Hepatocyte (in vitro differentiated cells): ENCODE data around the gene METRNL. TPM values are rescaled to one million over a fixed set of nuclear protein-coding genes. Genes with fewer than 3 reads are reported as not detected.

Experiments
- DNase-seq: peaks from one replicate; pipeline ENCODE4 v3.0.0-alpha.2; 2016; ENCODE audit warnings: low spot score
- H2AFZ ChIP-seq: fragments of 200-600 bp; sonication (generic); 2 replicates; pipeline ENCODE4 v1.6.0; 2016; ENCODE audit warnings: antibody characterized with exemption, mild to moderate bottlenecking
- H3K27ac ChIP-seq: fragments of 200-600 bp; sonication (generic); 2 replicates; pipeline ENCODE4 v1.5.1; 2016; ENCODE audit warnings: mild to moderate bottlenecking
- H3K27me3 ChIP-seq: fragments of 200-600 bp; sonication (generic); 2 replicates; pipeline ENCODE4 v1.6.1; 2016
- H3K36me3 ChIP-seq: fragments of 200-600 bp; sonication (generic); replicated peaks from 2 replicates; pipeline ENCODE4 v1.5.1; 2016; ENCODE audit warnings: low read depth; ENCODE audit not compliant: insufficient read depth
- H3K4me1 ChIP-seq: fragments of 200-600 bp; sonication (generic); 2 replicates; pipeline ENCODE4 v1.5.1; 2016; ENCODE audit warnings: mild to moderate bottlenecking, moderate library complexity; ENCODE audit not compliant: insufficient read depth
- H3K4me2 ChIP-seq: fragments of 200-600 bp; sonication (generic); 2 replicates; pipeline ENCODE4 v1.6.0; 2016
- H3K4me3 ChIP-seq: fragments of 200-600 bp; sonication (generic); 2 replicates; pipeline ENCODE4 v1.5.1; 2016; ENCODE audit warnings: mild to moderate bottlenecking
- H3K79me2 ChIP-seq: fragments of 200-600 bp; sonication (generic); 2 replicates; pipeline ENCODE4 v1.6.0; 2017; ENCODE audit warnings: mild to moderate bottlenecking
- H3K9me2 ChIP-seq: fragments of 200-600 bp; sonication (generic); replicated peaks from 2 replicates; pipeline ENCODE4 v1.6.0; 2017; ENCODE audit warnings: mild to moderate bottlenecking; ENCODE audit not compliant: insufficient read depth
- H3K9me3 ChIP-seq: fragments of 200-600 bp; sonication (generic); 2 replicates; pipeline ENCODE4 v1.5.1; 2016; ENCODE audit warnings: low read depth, mild to moderate bottlenecking
- H4K20me1 ChIP-seq: fragments of 200-600 bp; sonication (generic); 2 replicates; pipeline ENCODE4 v1.6.0; 2016; ENCODE audit warnings: mild to moderate bottlenecking; ENCODE audit not compliant: insufficient read depth, poor library complexity, severe bottlenecking
- CTCF ChIP-seq: fragments of 200-600 bp; sonication (generic); IDR thresholded peaks from 2 replicates; pipeline ENCODE4 v1.5.1; 2016; ENCODE audit warnings: antibody characterized with exemption, mild to moderate bottlenecking; ENCODE audit not compliant: poor library complexity
- EZH2 ChIP-seq: fragments of 200-600 bp; sonication (generic); IDR thresholded peaks from 2 replicates; pipeline ENCODE4 v1.6.1; 2016; ENCODE audit warnings: antibody characterized with exemption, mild to moderate bottlenecking, borderline replicate concordance
- EZH2phosphoT487 ChIP-seq: fragments of 200-600 bp; sonication (generic); IDR thresholded peaks from one replicate; pipeline ENCODE4 v1.6.1; 2018; ENCODE audit warnings: antibody characterized with exemption, mild to moderate bottlenecking, low read depth, moderate library complexity; ENCODE audit not compliant: unreplicated experiment, severe bottlenecking
- WGBS: methylation state at CpG from one replicate; pipeline ENCODE4 v1.1.6; 2016; ENCODE audit warnings: low lambda C conversion rate; ENCODE audit errors: missing lambda C conversion rate; 5-methylcytosine and 5-hydroxymethylcytosine counted together
- polyA plus RNA-seq: library from polyadenylated mRNA; unstranded; fragments of >200 nt; fragmentation: Nextera tagmentation; extraction: Ambion mirVana; gene quantifications from 2 replicates; pipeline ENCODE4 v1.2.1, GENCODE V29; 2016
- total RNA-seq: library from RNA; depleted of rRNA; stranded (reverse); fragments of >200 nt; gene quantifications from 2 replicates; pipeline ENCODE4 v1.2.3, GENCODE V29; 2014

METRNL gene
- total and polyA plus RNA-seq, 2 experiments from 2014 or later = 97.2 to 164 TPM

- Histone ChIP-seq H2AFZ (no peak overlapping the region), H3K4me1 (no peaks in the 10 kb centered on the region), H3K9me3 (no peaks in the 10 kb centered on the region), H3K27ac (no peak overlapping the region), H3K4me3 (no peak overlapping the region), H4K20me1 (no peaks in the 10 kb centered on the region), H3K9me2 (no peaks in the 10 kb centered on the region), H3K79me2 (no peaks in the 10 kb centered on the region), H3K36me3 (no peaks in the 10 kb centered on the region), H3K27me3 (no peaks in the 10 kb centered on the region), H3K4me2 (no peak overlapping the region)
- DNase-seq = no peak
- no peak for TF ChIP-seq CTCF
- TF ChIP-seq EZH2phosphoT487 = no peak
- WGBS = 63% methylated on average over 19 of the region's 29 CpGs
These were observed 11.6 kb upstream of the METRNL start for GRCh38 chr17:83067718-83068261.

GRCh38 chr17:83068641-83069570, 10.5 kb upstream of the METRNL start:
- Histone ChIP-seq H3K9me2 (no peaks in the 10 kb centered on the region), H3K4me2 (no peak overlapping the region), H4K20me1 (no peaks in the 10 kb centered on the region), H3K9me3 (no peaks in the 10 kb centered on the region), H3K27me3 (no peaks in the 10 kb centered on the region), H2AFZ (no peak overlapping the region), H3K4me1 (no peaks in the 10 kb centered on the region), H3K36me3 (no peaks in the 10 kb centered on the region), H3K4me3 (no peak overlapping the region), H3K27ac (no peak overlapping the region), H3K79me2 (no peaks in the 10 kb centered on the region)
- TF ChIP-seq EZH2phosphoT487 = no peak
- TF ChIP-seq EZH2 = no peak
- TF ChIP-seq CTCF = no peak
- DNase-seq = no peak
- WGBS = 87% methylated on average over 21 of the region's 58 CpGs

- TF ChIP-seq CTCF (no peak), EZH2 (no peak)
- H3K9me3 ChIP-seq = no peaks in the 10 kb centered on the region
- no peaks in the 10 kb centered on the region for H3K79me2 ChIP-seq
- no peak for DNase-seq
- no peak overlapping the region for H3K4me2 ChIP-seq
- no peak overlapping the region for H2AFZ ChIP-seq
- no peaks in the 10 kb centered on the region for H3K9me2 ChIP-seq
- 89% methylated on average over 8 of the region's 8 CpGs for WGBS
- H3K4me3 ChIP-seq = no peak overlapping the region
- no peaks in the 10 kb centered on the region for H4K20me1 ChIP-seq
- H3K36me3 ChIP-seq = no peaks in the 10 kb centered on the region
- H3K4me1 ChIP-seq = no peaks in the 10 kb centered on the region
- H3K27ac ChIP-seq = no peak overlapping the region
- no peaks in the 10 kb centered on the region for H3K27me3 ChIP-seq
These were observed 9.9 kb upstream of the METRNL start for GRCh38 chr17:83069571-83069906.
